SK-N-SH (cell line): ENCODE measurements around the gene RASGEF1C. TPM values are rescaled to one million over a fixed set of nuclear protein-coding genes. Genes with fewer than 3 reads are reported as not detected.

ENCODE experiments used
- CTCF ChIA-PET: fragments of 300-600, 350-600 bp; formaldehyde crosslinking; extraction: SDS; loops from one replicate; lab custom pipeline; 2021; lab: Yijun Ruan, JAX
- POLR2A ChIA-PET: fragments of 350-600 bp; sonication (Branson Sonifier 250); formaldehyde crosslinking; extraction: SDS; loops from one replicate; lab custom pipeline; 2020; ENCODE audit warnings: antibody characterized with exemption, inconsistent platforms; lab: Yijun Ruan, JAX
- DNase-seq: peaks from one replicate; pipeline ENCODE4 v3.0.0; 2012
- H2AFZ ChIP-seq: fragments of 200-600 bp; sonication (generic); 2 replicates; pipeline ENCODE4 v1.8.1; 2016; ENCODE audit warnings: antibody characterized with exemption, mild to moderate bottlenecking, low read depth
- H3F3A ChIP-seq: fragments of 200-600 bp; sonication (generic); replicated peaks from 2 replicates; pipeline ENCODE3; 2016; ENCODE audit warnings: antibody characterized with exemption, mild to moderate bottlenecking; ENCODE audit not compliant: insufficient read depth
- H3K27ac ChIP-seq, 2 experiments: fragments of 200-500 bp in 1 of 2; fragments of 200-600 bp in 1 of 2; sonication (Bioruptor generic) in 1 of 2; sonication (generic), shearing (Covaris generic) in 1 of 2; 2 replicates each; pipeline versions ENCODE4 v1.5.1 to v1.6.1; 2014 to 2016; ENCODE audit warnings: low read depth in 2 of 2, inconsistent platforms in 1 of 2, low read length in 1 of 2, mild to moderate bottlenecking in 1 of 2, mixed read lengths in 1 of 2
- H3K27me3 ChIP-seq: fragments of 200-600 bp; sonication (generic), shearing (Covaris generic); 2 replicates; pipeline ENCODE4 v1.6.1; 2016; ENCODE audit warnings: mixed run types; ENCODE audit not compliant: insufficient read depth
- H3K36me3 ChIP-seq, 2 experiments: fragments of 200-500 bp in 1 of 2; fragments of 200-600 bp in 1 of 2; sonication (Bioruptor generic) in 1 of 2; sonication (generic) in 1 of 2; replicated peaks in 1 of 2; 2 replicates each; pipeline versions ENCODE3 to v1.5.1; 2014 to 2016; ENCODE audit warnings: low read length in 1 of 2, mild to moderate bottlenecking in 1 of 2; ENCODE audit not compliant: insufficient read depth in 2 of 2, control insufficient read depth in 1 of 2
- H3K4me1 ChIP-seq, 2 experiments: fragments of 200-500 bp in 1 of 2; fragments of 200-600 bp in 1 of 2; sonication (Bioruptor generic) in 1 of 2; sonication (generic), shearing (Covaris generic) in 1 of 2; 2 replicates each; pipeline versions ENCODE4 v1.5.1 to v1.6.1; 2014 to 2016; ENCODE audit warnings: low read depth in 1 of 2, low read length in 1 of 2, mixed run types in 1 of 2; ENCODE audit not compliant: insufficient read depth in 2 of 2, control insufficient read depth in 1 of 2
- H3K4me2 ChIP-seq: fragments of 200-600 bp; sonication (generic), shearing (Covaris generic); 2 replicates; pipeline ENCODE4 v1.6.1; 2017; ENCODE audit warnings: mixed run types
- H3K4me3 ChIP-seq, 2 experiments: fragments of 200-500 bp in 1 of 2; fragments of 200-600 bp in 1 of 2; sonication (Bioruptor generic) in 1 of 2; sonication (generic), shearing (Covaris generic) in 1 of 2; 2 replicates each; pipeline versions ENCODE4 v1.5.1 to v1.8.1; 2014 to 2016; ENCODE audit warnings: low read depth in 2 of 2, inconsistent platforms in 1 of 2, low read length in 1 of 2, mild to moderate bottlenecking in 1 of 2, mixed read lengths in 1 of 2, moderate library complexity in 1 of 2
- H3K79me2 ChIP-seq: fragments of 200-600 bp; sonication (generic); 2 replicates; pipeline ENCODE4 v1.8.1; 2017; ENCODE audit warnings: mild to moderate bottlenecking; ENCODE audit not compliant: insufficient read depth
- H3K9ac ChIP-seq: fragments of 200-600 bp; sonication (generic); 2 replicates; pipeline ENCODE4 v1.6.1; 2017; ENCODE audit warnings: mixed run types
- H3K9me2 ChIP-seq: fragments of 200-600 bp; sonication (generic); 2 replicates; pipeline ENCODE4 v1.6.1; 2017; ENCODE audit warnings: mixed run types
- H3K9me3 ChIP-seq: fragments of 200-600 bp; sonication (generic); 2 replicates; pipeline ENCODE4 v1.6.1; 2017; ENCODE audit warnings: mixed run types, mild to moderate bottlenecking, moderate library complexity
- H4K20me1 ChIP-seq: fragments of 200-600 bp; sonication (generic); 2 replicates; pipeline ENCODE4 v1.6.1; 2017; ENCODE audit warnings: mild to moderate bottlenecking, mixed run types; ENCODE audit not compliant: insufficient read depth
- EP300 ChIP-seq, 2 experiments: IDR thresholded peaks; 2 replicates each; pipeline versions ENCODE4 v1.4.0 to v1.6.1; 2012; ENCODE audit warnings: borderline replicate concordance in 1 of 2, low read depth in 1 of 2, low read length in 1 of 2
- FOXJ3 ChIP-seq: sonication (generic); formaldehyde crosslinking; IDR thresholded peaks from 2 replicates; pipeline ENCODE4 v1.5.1; 2020; ENCODE audit warnings: mild to moderate bottlenecking, missing genetic modification reagents
- GATA2 ChIP-seq: sonication (generic); formaldehyde crosslinking; IDR thresholded peaks from 2 replicates; pipeline ENCODE4 v1.5.0; 2020; ENCODE audit warnings: mild to moderate bottlenecking, missing genetic modification reagents
- MEF2A ChIP-seq: IDR thresholded peaks from 2 replicates; pipeline ENCODE4 v1.4.0; 2012; ENCODE audit warnings: low read depth, borderline replicate concordance
- RCOR1 ChIP-seq: fragments of 150-350 bp; IDR thresholded peaks from 2 replicates; pipeline ENCODE4 v1.6.1; 2017; ENCODE audit warnings: antibody characterized with exemption, low read length
- TCF12 ChIP-seq: IDR thresholded peaks from 2 replicates; pipeline ENCODE4 v1.4.0; 2012
- WGBS: methylation state at CpG from one replicate; pipeline ENCODE4 v1.1.6; 2017; ENCODE audit warnings: low lambda C conversion rate; 5-methylcytosine and 5-hydroxymethylcytosine counted together
- polyA plus RNA-seq, 3 experiments: library from polyadenylated mRNA; depleted of rRNA; stranded (reverse); fragments of >200 nt; gene quantifications; 2 replicates each; pipeline ENCODE4 v1.2.3, GENCODE V29; 2012
- TF ChIP-seq, protein P1 (sequence below): IDR thresholded peaks from 2 replicates; pipeline ENCODE4 v1.4.0; 2012; ENCODE audit warnings: low read depth
- TF ChIP-seq, protein P2 (sequence below): IDR thresholded peaks from 2 replicates; pipeline ENCODE4 v1.6.1; 2012; ENCODE audit warnings: mild to moderate bottlenecking, low read depth, low read length, moderate library complexity

The RASGEF1C gene
- polyA plus RNA-seq, 1 of the 3 experiments (the other 2 are of a cell fraction), result not detected

DNA sequence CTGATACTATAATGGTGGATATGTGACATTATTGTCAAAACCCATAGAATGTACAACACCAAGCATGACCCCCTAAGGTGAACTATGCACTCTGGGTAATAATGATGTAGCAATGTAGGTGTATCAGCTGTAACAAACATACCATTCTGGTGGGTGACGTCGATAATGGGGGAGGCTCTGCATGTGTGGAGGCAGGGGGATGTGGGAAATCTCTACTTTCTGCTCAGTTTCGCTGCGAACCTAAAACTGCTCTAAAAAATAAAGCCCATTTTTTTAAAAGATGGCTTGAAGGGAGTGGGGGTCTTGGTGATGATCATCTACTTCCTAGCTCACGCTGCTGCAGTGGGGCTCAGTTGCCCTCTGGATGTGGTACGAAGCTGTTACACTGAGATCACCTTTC is 51.1 kb downstream of the RASGEF1C start:
- Histone ChIP-seq H3K9me2 (no peaks in the 10 kb centered on the region), H3K27ac (no peak overlapping the region), H3K9me3 (no peaks in the 10 kb centered on the region), H3K9ac (no peak overlapping the region), H3K4me3 (no peak overlapping the region), H4K20me1 (no peaks in the 10 kb centered on the region), H3K36me3 (no peaks in the 10 kb centered on the region), H3K27me3 (no peaks in the 10 kb centered on the region), H3K4me2 (no peak overlapping the region), H3K79me2 (no peaks in the 10 kb centered on the region), H3F3A (no peaks in the 10 kb centered on the region), H3K4me1 (peaks cover 0 to 11% of the 10 kb centered on the region in 2 experiments; a peak in 1 of 4 replicates), H2AFZ (no peak overlapping the region)
- TF ChIP-seq RCOR1, result no peak
- TF ChIP-seq, protein P1, sequence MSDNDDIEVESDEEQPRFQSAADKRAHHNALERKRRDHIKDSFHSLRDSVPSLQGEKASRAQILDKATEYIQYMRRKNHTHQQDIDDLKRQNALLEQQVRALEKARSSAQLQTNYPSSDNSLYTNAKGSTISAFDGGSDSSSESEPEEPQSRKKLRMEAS, result no peak
- no peak for TF ChIP-seq GATA2 (CRISPR knock-in tag)
- TF ChIP-seq MEF2A, result no peak
- TF ChIP-seq, protein P2, sequence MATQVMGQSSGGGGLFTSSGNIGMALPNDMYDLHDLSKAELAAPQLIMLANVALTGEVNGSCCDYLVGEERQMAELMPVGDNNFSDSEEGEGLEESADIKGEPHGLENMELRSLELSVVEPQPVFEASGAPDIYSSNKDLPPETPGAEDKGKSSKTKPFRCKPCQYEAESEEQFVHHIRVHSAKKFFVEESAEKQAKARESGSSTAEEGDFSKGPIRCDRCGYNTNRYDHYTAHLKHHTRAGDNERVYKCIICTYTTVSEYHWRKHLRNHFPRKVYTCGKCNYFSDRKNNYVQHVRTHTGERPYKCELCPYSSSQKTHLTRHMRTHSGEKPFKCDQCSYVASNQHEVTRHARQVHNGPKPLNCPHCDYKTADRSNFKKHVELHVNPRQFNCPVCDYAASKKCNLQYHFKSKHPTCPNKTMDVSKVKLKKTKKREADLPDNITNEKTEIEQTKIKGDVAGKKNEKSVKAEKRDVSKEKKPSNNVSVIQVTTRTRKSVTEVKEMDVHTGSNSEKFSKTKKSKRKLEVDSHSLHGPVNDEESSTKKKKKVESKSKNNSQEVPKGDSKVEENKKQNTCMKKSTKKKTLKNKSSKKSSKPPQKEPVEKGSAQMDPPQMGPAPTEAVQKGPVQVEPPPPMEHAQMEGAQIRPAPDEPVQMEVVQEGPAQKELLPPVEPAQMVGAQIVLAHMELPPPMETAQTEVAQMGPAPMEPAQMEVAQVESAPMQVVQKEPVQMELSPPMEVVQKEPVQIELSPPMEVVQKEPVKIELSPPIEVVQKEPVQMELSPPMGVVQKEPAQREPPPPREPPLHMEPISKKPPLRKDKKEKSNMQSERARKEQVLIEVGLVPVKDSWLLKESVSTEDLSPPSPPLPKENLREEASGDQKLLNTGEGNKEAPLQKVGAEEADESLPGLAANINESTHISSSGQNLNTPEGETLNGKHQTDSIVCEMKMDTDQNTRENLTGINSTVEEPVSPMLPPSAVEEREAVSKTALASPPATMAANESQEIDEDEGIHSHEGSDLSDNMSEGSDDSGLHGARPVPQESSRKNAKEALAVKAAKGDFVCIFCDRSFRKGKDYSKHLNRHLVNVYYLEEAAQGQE, result no peak
- no peak for TF ChIP-seq TCF12
- TF ChIP-seq EP300 (IDR thresholded peaks at IDR 0.05; ENCODE audit: borderline replicate concordance in 1 of 2, low read depth in 1 of 2, low read length in 1 of 2), result no peak
- CTCF ChIA-PET, result interaction anchor here (0.7 kb wide), 1 partner anchor 199 kb away, joined by 3 read pairs; no protein-coding TSS in a partner anchor
- POLR2A ChIA-PET, result no interaction called here
- no peak for DNase-seq
- WGBS, result 33% methylated on average over 6 of the region's 6 CpGs

DNA sequence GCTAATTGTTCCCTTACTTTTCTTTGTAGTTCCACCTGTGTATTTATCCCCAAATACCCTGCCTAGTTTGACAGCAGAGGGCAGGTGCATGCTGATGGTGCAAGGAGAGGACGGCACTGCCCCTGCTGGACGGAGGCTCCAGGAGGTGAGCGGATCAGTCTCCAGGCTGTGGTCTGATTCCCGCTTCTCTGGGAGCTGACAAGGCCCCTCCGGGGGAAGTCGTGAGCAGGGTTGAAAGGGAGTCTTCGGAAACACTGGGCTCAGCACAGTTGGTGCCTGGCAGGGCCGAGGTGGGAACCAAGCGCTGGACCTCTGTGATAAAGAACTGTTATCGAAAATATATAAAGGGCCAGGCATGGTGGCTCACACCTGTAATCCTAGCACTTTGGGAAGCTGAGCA is 52.9 kb downstream of the RASGEF1C start:
- Histone ChIP-seq H3K9ac (no peak overlapping the region), H3K27ac (no peak overlapping the region), H3K4me2 (no peak overlapping the region), H3K36me3 (no peaks in the 10 kb centered on the region), H2AFZ (no peak overlapping the region), H3K27me3 (no peaks in the 10 kb centered on the region), H3K4me1 (no peaks in the 10 kb centered on the region; a peak in 1 of 4 replicates), H3K79me2 (no peaks in the 10 kb centered on the region)
- WGBS, result 48% methylated on average over 8 of the region's 10 CpGs
- TF ChIP-seq FOXJ3 (CRISPR knock-in tag), result no peak
- TF ChIP-seq, all 33 proteins: peak for 0
- DNase-seq, result peak; percentile 9
- no peaks in the 10 kb centered on the region for H4K20me1 ChIP-seq
- POLR2A ChIA-PET, result no interaction called here
- H3F3A ChIP-seq, result no peaks in the 10 kb centered on the region
- H3K9me3 ChIP-seq, result no peaks in the 10 kb centered on the region
- no peaks in the 10 kb centered on the region for H3K9me2 ChIP-seq
- no peak overlapping the region for H3K4me3 ChIP-seq
- CTCF ChIA-PET, result no interaction called here
